Measurements from ENCODE around the gene LRIT2. TPM values are rescaled to one million over a fixed set of nuclear protein-coding genes. Genes with fewer than 3 reads are reported as not detected.

LRIT2 gene
- total and polyA plus RNA-seq, 9 of the 15 experiments (the other 6 are each of a cell fraction or from before 2014, with no cell fraction given), result not detected

GRCh38 chr10:84262190-84262956 lies 37.0 kb upstream of the LRIT2 start:
- intact Hi-C loops (cut with micrococcal nuclease), result no loop called here
- ATAC-seq, result no peak
- TF ChIP-seq GABPB2 (CRISPR knock-in tag; conservative IDR thresholded peaks at IDR 0.05) (no peak), MCM3 (IDR thresholded peaks at IDR 0.05) (no peak), PCBP1 (IDR thresholded peaks at IDR 0.05; ENCODE audit: low read depth, low read length, poor library complexity, severe bottlenecking) (no peak), BCOR (IDR thresholded peaks at IDR 0.05) (no peak), E2F6 (IDR thresholded peaks at IDR 0.05; ENCODE audit: borderline replicate concordance in 1 of 2, extremely low read depth in 1 of 2, insufficient read depth in 1 of 2, insufficient read length in 1 of 2, low read depth in 1 of 2, low read length in 1 of 2, poor library complexity in 1 of 2, severe bottlenecking in 1 of 2) (peak in 1 of 2 experiments; percentile 30), ELF2 (CRISPR knock-in tag; IDR thresholded peaks at IDR 0.05) (no peak), MYNN (IDR thresholded peaks at IDR 0.05) (no peak), MYNN (CRISPR knock-in tag; IDR thresholded peaks at IDR 0.05) (no peak), ZNF12 (CRISPR knock-in tag; IDR thresholded peaks at IDR 0.05) (no peak), ARID3B (CRISPR knock-in tag; IDR thresholded peaks at IDR 0.05; ENCODE audit: borderline replicate concordance) (no peak), MYC (IDR thresholded peaks at IDR 0.05; ENCODE audit: low read depth, low read length) (no peak), MYC (CRISPR knock-in tag; IDR thresholded peaks at IDR 0.05; ENCODE audit: borderline replicate concordance, low read depth) (no peak), KLF6 (CRISPR knock-in tag; IDR thresholded peaks at IDR 0.05; ENCODE audit: borderline replicate concordance) (no peak)

More at GRCh38 chr10:84262190-84262956, 37.0 kb upstream of the LRIT2 start:
- Histone ChIP-seq H4K20me1 (replicated peaks; ENCODE audit: control insufficient read depth, insufficient read depth, low read length) (no peaks in the 10 kb centered on the region; the same call in 1 of the 2 replicates), H3K9me1 (ENCODE audit: control insufficient read depth, insufficient read depth, low read length) (no peaks in the 10 kb centered on the region), H3K4me3 (no peak overlapping the region), H3K36me3 (ENCODE audit: control insufficient read depth, insufficient read depth, low read length) (no peaks in the 10 kb centered on the region), H3K4me2 (ENCODE audit: insufficient read depth, low read length) (no peak overlapping the region), H3K9ac (ENCODE audit: insufficient read depth in 1 of 2, low read depth in 2 of 2, low read length in 2 of 2) (no peak overlapping the region), H3K27me3 (ENCODE audit: control insufficient read depth in 2 of 2, insufficient read depth in 2 of 2, low read length in 2 of 2) (peaks cover 3 to 49% of the 10 kb centered on the region in 2 experiments; a peak in 2 of 5 replicates), H3K4me1 (replicated peaks in 1 of 2; ENCODE audit: control insufficient read depth in 2 of 2, insufficient read depth in 2 of 2, low read length in 2 of 2) (peaks cover 0 to 5% of the 10 kb centered on the region in 2 experiments; a peak in 1 of 5 replicates), H3K79me2 (ENCODE audit: control insufficient read depth, insufficient read depth, low read length) (no peaks in the 10 kb centered on the region), H2AFZ (ENCODE audit: low read depth, low read length) (no peak overlapping the region), H3K9me3 (replicated peaks; ENCODE audit: control insufficient read depth, insufficient read depth, low read depth, low read length) (no peaks in the 10 kb centered on the region), H3K27ac (ENCODE audit: extremely low read depth, low read depth, low read length) (no peak overlapping the region)
- in situ Hi-C loops (cut with MboI), result no loop called here
- FAIRE-seq, result peak; percentile 29
- no peak for DNase-seq (ENCODE audit: extremely low read depth in 1 of 4, low spot score in 3 of 4)
- ChIA-PET POLR2A (interaction anchor here (0.6 kb wide), 1 partner anchor 109 kb away, joined by 3 read pairs; no protein-coding TSS in a partner anchor), CTCF (ENCODE audit: low intra/inter-chr PET ratio) (no interaction called here)
- no TSS peak for BruUV-seq (replicated peaks)
- 0% methylated on average over 13 of the region's 13 CpGs for WGBS (ENCODE audit: insufficient coverage, low coverage, missing lambda C conversion rate)

Data from K562 (cell line).